IMR-90 (cell line): ENCODE measurements around the gene KCNK10. TPM values are rescaled to one million over a fixed set of nuclear protein-coding genes. Genes with fewer than 3 reads are reported as not detected.

Experiments used
- ATAC-seq: fragments of 200-7000 bp; cut with Tn5 transposase; 2 replicates; pipeline ENCODE4 v1.9.1; 2020; ENCODE audit warnings: low read depth, mild to moderate bottlenecking, moderate library complexity
- BruUV-seq: library from RNA; stranded (reverse); fragments of 400-500 nt; replicated peaks from 2 replicates; lab custom pipeline; 2021; lab: Mats Ljungman, UMichigan
- CTCF ChIA-PET: fragments of 300-600 bp; formaldehyde crosslinking; extraction: SDS; loops from one replicate; lab custom pipeline; 2021; ENCODE audit warnings: antibody characterized with exemption; lab: Yijun Ruan, JAX
- POLR2A ChIA-PET: fragments of 300-600 bp; sonication (Branson Sonifier 250); formaldehyde crosslinking; loops from one replicate; lab custom pipeline; 2022; ENCODE audit warnings: antibody characterized with exemption; ENCODE audit not compliant: unreplicated experiment; lab: Charles Lee
- DNase-seq: peaks from one replicate; pipeline ENCODE4 v3.0.0; 2013
- H2AFZ ChIP-seq: replicated peaks from 2 replicates; pipeline ENCODE3; 2013; ENCODE audit warnings: low read length, mild to moderate bottlenecking; ENCODE audit not compliant: poor library complexity
- H2AK5ac ChIP-seq: 2 replicates; pipeline ENCODE4 v1.6.1; 2013; ENCODE audit warnings: low read depth, low read length, inconsistent platforms
- H2AK9ac ChIP-seq: replicated peaks from 2 replicates; pipeline ENCODE3; 2013; ENCODE audit warnings: mild to moderate bottlenecking, low read depth, low read length, moderate library complexity; ENCODE audit not compliant: poor library complexity
- H2BK120ac ChIP-seq: 2 replicates; pipeline ENCODE4 v1.6.1; 2013; ENCODE audit warnings: low read depth, low read length, inconsistent platforms
- H2BK15ac ChIP-seq: 3 replicates; pipeline ENCODE4 v1.6.1; 2013; ENCODE audit warnings: low read depth, low read length, inconsistent platforms
- H2BK20ac ChIP-seq: 2 replicates; pipeline ENCODE4 v1.6.1; 2013; ENCODE audit warnings: low read depth, mild to moderate bottlenecking, inconsistent platforms, low read length, moderate library complexity
- H2BK5ac ChIP-seq: 2 replicates; pipeline ENCODE4 v1.6.1; 2013; ENCODE audit warnings: mild to moderate bottlenecking, low read depth, low read length, inconsistent platforms; ENCODE audit not compliant: poor library complexity, severe bottlenecking
- H3K14ac ChIP-seq: replicated peaks from 2 replicates; pipeline ENCODE4 v1.6.1; 2013; ENCODE audit warnings: low read depth, low read length, inconsistent platforms
- H3K18ac ChIP-seq: 2 replicates; pipeline ENCODE4 v1.6.1; 2013; ENCODE audit warnings: low read depth, low read length, control low read depth
- H3K23ac ChIP-seq: 2 replicates; pipeline ENCODE4 v1.6.1; 2013; ENCODE audit warnings: low read depth, low read length, inconsistent platforms
- H3K27ac ChIP-seq: 2 replicates; pipeline ENCODE4 v1.5.1; 2013; ENCODE audit warnings: mild to moderate bottlenecking, control low read depth, low read length; ENCODE audit not compliant: insufficient read depth
- H3K27me3 ChIP-seq: 2 replicates; pipeline ENCODE4 v1.6.1; 2013; ENCODE audit warnings: low read length; ENCODE audit not compliant: control insufficient read depth, insufficient read depth
- H3K36me3 ChIP-seq: 2 replicates; pipeline ENCODE4 v1.6.1; 2013; ENCODE audit warnings: low read length, mixed read lengths; ENCODE audit not compliant: control insufficient read depth, insufficient read depth
- H3K4ac ChIP-seq: 2 replicates; pipeline ENCODE4 v1.6.1; 2013; ENCODE audit warnings: low read depth, low read length, inconsistent platforms
- H3K4me1 ChIP-seq: 2 replicates; pipeline ENCODE4 v1.6.1; 2013; ENCODE audit warnings: low read length, mixed read lengths; ENCODE audit not compliant: control insufficient read depth, insufficient read depth
- H3K4me2 ChIP-seq: 2 replicates; pipeline ENCODE4 v1.6.1; 2013; ENCODE audit warnings: low read depth, mild to moderate bottlenecking, control low read depth, low read length, moderate library complexity
- H3K4me3 ChIP-seq: 2 replicates; pipeline ENCODE4 v1.5.1; 2013; ENCODE audit warnings: low read depth, mild to moderate bottlenecking, control low read depth, low read length, moderate library complexity; ENCODE audit not compliant: insufficient read depth
- H3K56ac ChIP-seq: 2 replicates; pipeline ENCODE4 v1.6.1; 2013; ENCODE audit warnings: low read length, inconsistent platforms; ENCODE audit not compliant: insufficient read depth; ENCODE audit errors: extremely low read depth
- H3K79me1 ChIP-seq, 2 experiments: 2 replicates each; pipeline ENCODE4 v1.6.1; 2013; ENCODE audit warnings: low read length in 2 of 2, inconsistent platforms in 1 of 2, low read depth in 1 of 2
- H3K9ac ChIP-seq: 2 replicates; pipeline ENCODE4 v1.6.1; 2013; ENCODE audit warnings: low read depth, low read length, control low read depth
- H3K9me1 ChIP-seq: 2 replicates; pipeline ENCODE4 v1.6.1; 2013; ENCODE audit warnings: low read length, inconsistent platforms; ENCODE audit not compliant: insufficient read depth
- H3K9me3 ChIP-seq: 2 replicates; pipeline ENCODE4 v1.6.1; 2013; ENCODE audit warnings: low read length; ENCODE audit not compliant: control insufficient read depth, insufficient read depth
- H4K20me1 ChIP-seq: 2 replicates; pipeline ENCODE4 v1.6.1; 2013; ENCODE audit warnings: low read length, inconsistent platforms; ENCODE audit not compliant: insufficient read depth
- H4K5ac ChIP-seq: 2 replicates; pipeline ENCODE4 v1.6.1; 2013; ENCODE audit warnings: mild to moderate bottlenecking, low read depth, low read length, control low read depth
- H4K8ac ChIP-seq, 2 experiments: 2 replicates each; pipeline ENCODE4 v1.6.1; 2013; ENCODE audit warnings: low read depth in 2 of 2, low read length in 2 of 2, control low read depth in 1 of 2, inconsistent platforms in 1 of 2
- H4K91ac ChIP-seq: 2 replicates; pipeline ENCODE4 v1.6.1; 2013; ENCODE audit warnings: low read depth, low read length, inconsistent platforms; ENCODE audit not compliant: insufficient read depth
- BHLHE40 ChIP-seq: fragments of 150-350 bp; IDR thresholded peaks from 2 replicates; pipeline ENCODE4 v1.6.1; 2016; ENCODE audit warnings: mild to moderate bottlenecking, low read depth, low read length
- MAFK ChIP-seq: IDR thresholded peaks from 2 replicates; pipeline ENCODE4 v1.6.1; 2012; ENCODE audit warnings: low read depth, low read length, improper control_type of control experiment
- MAZ ChIP-seq: IDR thresholded peaks from 2 replicates; pipeline ENCODE4 v1.6.1; 2012; ENCODE audit warnings: low read depth, mild to moderate bottlenecking, low read length, improper control_type of control experiment, moderate library complexity, borderline replicate concordance
- MXI1 ChIP-seq: IDR thresholded peaks from 2 replicates; pipeline ENCODE4 v1.6.1; 2012; ENCODE audit warnings: low read depth, mild to moderate bottlenecking, low read length, moderate library complexity, borderline replicate concordance
- NFE2L2 ChIP-seq: fragments of 150-350 bp; IDR thresholded peaks from 2 replicates; pipeline ENCODE4 v1.6.1; 2016; ENCODE audit warnings: low read depth, mild to moderate bottlenecking, low read length
- POLR2A ChIP-seq: IDR thresholded peaks from 2 replicates; pipeline ENCODE4 v1.6.1; 2012; ENCODE audit warnings: mild to moderate bottlenecking, low read depth, low read length
- RAD21 ChIP-seq: IDR thresholded peaks from 2 replicates; pipeline ENCODE4 v1.6.1; 2012; ENCODE audit warnings: low read length, improper control_type of control experiment
- RCOR1 ChIP-seq: IDR thresholded peaks from 2 replicates; pipeline ENCODE4 v1.6.1; 2012; ENCODE audit warnings: mild to moderate bottlenecking, low read length, improper control_type of control experiment; ENCODE audit not compliant: insufficient replicate concordance
- RFX5 ChIP-seq: IDR thresholded peaks from 2 replicates; pipeline ENCODE4 v1.8.0; 2012; ENCODE audit warnings: low read depth, mild to moderate bottlenecking, low read length, moderate library complexity
- SMC3 ChIP-seq: fragments of 150-350 bp; IDR thresholded peaks from 2 replicates; pipeline ENCODE4 v1.6.1; 2016; ENCODE audit warnings: low read depth, mild to moderate bottlenecking, antibody characterized with exemption, low read length, moderate library complexity
- WGBS, 2 experiments: methylation state at CpG; one replicate each; pipeline versions ENCODE4 v1.1.5 to v1.1.7; 2013; ENCODE audit warnings: missing lambda C conversion rate in 2 of 2; ENCODE audit not compliant: insufficient read length in 1 of 2; ENCODE audit errors: extremely low coverage in 2 of 2; 5-methylcytosine and 5-hydroxymethylcytosine counted together
- dilution Hi-C: fragments of 300-500 bp; cut with HindIII; formaldehyde crosslinking; loops from one replicate; pipeline ENCODE4 v1.14.3; 2018; ENCODE audit warnings: low sequenced_read_pairs; ENCODE audit not compliant: unreplicated experiment
- in situ Hi-C: fragments of 300-500 bp; cut with MboI; formaldehyde crosslinking; loops from 3 replicates; pipeline ENCODE4 v1.14.3; 2019; ENCODE audit warnings: low sequenced_read_pairs, inconsistent platforms, mixed read lengths
- intact Hi-C: fragments of 100-400 bp; cut with micrococcal nuclease; formaldehyde crosslinking; loops from 2 replicates; pipeline ENCODE4 v1.10.0; 2022
- polyA plus RNA-seq, 3 experiments: library from polyadenylated mRNA; depleted of rRNA; stranded (reverse); fragments of >200 nt; gene quantifications; 2 replicates each; pipeline ENCODE4 v1.2.3, GENCODE V29; 2012; ENCODE audit warnings: low replicate concordance in 1 of 3
- total RNA-seq: library from RNA; depleted of rRNA; stranded (reverse); fragments of >200 nt; gene quantifications from 2 replicates; pipeline ENCODE4 v1.2.3, GENCODE V29; 2012
- TF ChIP-seq, protein P1 (sequence below): fragments of 150-350 bp; IDR thresholded peaks from 2 replicates; pipeline ENCODE4 v1.6.1; 2017; ENCODE audit warnings: mild to moderate bottlenecking, antibody characterized with exemption, low read length, low read depth

Gene KCNK10
- total and polyA plus RNA-seq, 2 of the 4 experiments (the other 2 are of a cell fraction): not detected

DNA sequence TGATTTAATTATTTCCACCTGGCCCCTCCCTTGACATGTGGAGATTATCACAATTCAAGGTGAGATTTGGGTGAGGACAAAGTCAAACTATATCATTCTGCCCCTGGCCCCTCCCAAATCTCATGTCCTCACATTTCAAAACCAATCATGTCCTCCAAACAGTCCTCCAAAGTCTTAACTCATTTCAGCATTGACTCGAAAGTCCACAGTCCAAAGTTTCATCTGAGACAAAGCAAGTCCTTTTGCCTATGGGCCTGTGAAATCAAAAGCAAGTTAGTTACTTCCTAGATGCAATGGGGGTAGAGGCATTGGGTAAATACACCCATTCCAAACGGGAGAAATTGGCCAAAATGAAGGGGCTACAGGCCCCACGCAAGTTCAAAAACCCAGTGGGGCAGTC, 31.3 kb upstream of the KCNK10 start:
- Histone ChIP-seq H3K4me2 (no peak overlapping the region), H3K36me3 (no peaks in the 10 kb centered on the region), H3K79me1 (no peaks in the 10 kb centered on the region), H2AFZ (no peak overlapping the region), H2AK5ac (no peak overlapping the region), H3K27ac (no peak overlapping the region), H3K4me1 (no peaks in the 10 kb centered on the region), H2BK20ac (no peak overlapping the region), H2BK120ac (no peak overlapping the region), H2BK15ac (no peak overlapping the region), H4K5ac (no peak overlapping the region), H3K9ac (no peak overlapping the region), H2AK9ac (no peak overlapping the region), H3K9me3 (no peaks in the 10 kb centered on the region), H4K20me1 (no peaks in the 10 kb centered on the region), H3K9me1 (no peaks in the 10 kb centered on the region), H3K56ac (no peak overlapping the region), H3K14ac (no peak overlapping the region), H2BK5ac (no peak overlapping the region), H3K18ac (no peak overlapping the region), H3K4ac (no peak overlapping the region), H3K27me3 (no peaks in the 10 kb centered on the region), H4K8ac (no peak overlapping the region), H3K23ac (no peak overlapping the region), H4K91ac (no peak overlapping the region), H3K4me3 (no peak overlapping the region)
- BruUV-seq: no TSS peak
- WGBS, 2 experiments: no CpG with 5 or more reads among the region's 3 CpGs
- intact Hi-C loops: no loop called here
- in situ Hi-C loops: no loop called here
- POLR2A ChIA-PET: no interaction called here
- dilution Hi-C loops: no loop called here
- TF ChIP-seq NFE2L2: no peak
- TF ChIP-seq POLR2A: no peak
- no peak for TF ChIP-seq MAFK
- TF ChIP-seq RAD21: no peak
- TF ChIP-seq SMC3: no peak
- no peak for TF ChIP-seq RCOR1
- no peak for TF ChIP-seq RFX5
- TF ChIP-seq BHLHE40: no peak
- TF ChIP-seq, protein P1, sequence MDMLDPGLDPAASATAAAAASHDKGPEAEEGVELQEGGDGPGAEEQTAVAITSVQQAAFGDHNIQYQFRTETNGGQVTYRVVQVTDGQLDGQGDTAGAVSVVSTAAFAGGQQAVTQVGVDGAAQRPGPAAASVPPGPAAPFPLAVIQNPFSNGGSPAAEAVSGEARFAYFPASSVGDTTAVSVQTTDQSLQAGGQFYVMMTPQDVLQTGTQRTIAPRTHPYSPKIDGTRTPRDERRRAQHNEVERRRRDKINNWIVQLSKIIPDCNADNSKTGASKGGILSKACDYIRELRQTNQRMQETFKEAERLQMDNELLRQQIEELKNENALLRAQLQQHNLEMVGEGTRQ: no peak
- no peak for TF ChIP-seq MAZ
- TF ChIP-seq MXI1: no peak
- ATAC-seq (no peak), DNase-seq (no peak)
- CTCF ChIA-PET: no interaction called here
